SK-N-SH (cell line): ENCODE measurements around the gene CDSN.

Experiments used
- CTCF ChIP-seq: fragments of 200-600 bp; sonication (generic); IDR thresholded peaks from 2 replicates; pipeline ENCODE4 v1.6.1; 2017; ENCODE audit warnings: antibody characterized with exemption, mild to moderate bottlenecking, moderate library complexity
- EP300 ChIP-seq, 2 experiments: IDR thresholded peaks; 2 replicates each; pipeline versions ENCODE4 v1.4.0 to v1.6.1; 2012; ENCODE audit warnings: borderline replicate concordance in 1 of 2, low read depth in 1 of 2, low read length in 1 of 2
- FOSL2 ChIP-seq: IDR thresholded peaks from 2 replicates; pipeline ENCODE4 v1.4.0; 2012; ENCODE audit warnings: low read depth, mild to moderate bottlenecking, moderate library complexity, borderline replicate concordance
- MAX ChIP-seq: IDR thresholded peaks from 2 replicates; pipeline ENCODE4 v1.4.0; 2012; ENCODE audit warnings: low read depth
- RAD21 ChIP-seq: IDR thresholded peaks from 2 replicates; pipeline ENCODE4 v1.6.1; 2012; ENCODE audit warnings: mild to moderate bottlenecking, low read length
- RCOR1 ChIP-seq: fragments of 150-350 bp; IDR thresholded peaks from 2 replicates; pipeline ENCODE4 v1.6.1; 2017; ENCODE audit warnings: antibody characterized with exemption, low read length
- REST ChIP-seq: IDR thresholded peaks from 2 replicates; pipeline ENCODE4 v1.6.1; 2012; ENCODE audit warnings: mild to moderate bottlenecking, low read depth, low read length, moderate library complexity
- TEAD4 ChIP-seq: IDR thresholded peaks from 2 replicates; pipeline ENCODE4 v1.4.0; 2012; ENCODE audit warnings: mild to moderate bottlenecking, borderline replicate concordance; ENCODE audit not compliant: insufficient read depth
- USF2 ChIP-seq: fragments of 150-350 bp; IDR thresholded peaks from 2 replicates; pipeline ENCODE4 v1.6.1; 2017; ENCODE audit warnings: antibody characterized with exemption, low read length, low read depth, borderline replicate concordance

GRCh38 chr6:31129130-31129529 lies 8.9 kb upstream of the CDSN start:
- no peak for TF ChIP-seq EP300 (IDR thresholded peaks at IDR 0.05; ENCODE audit: borderline replicate concordance in 1 of 2, low read depth in 1 of 2, low read length in 1 of 2)
- no peak for TF ChIP-seq CTCF
- TF ChIP-seq USF2 = no peak
- TF ChIP-seq RAD21 = no peak
- TF ChIP-seq MAX = no peak
- TF ChIP-seq TEAD4 = no peak
- TF ChIP-seq RCOR1 = no peak
- no peak for TF ChIP-seq FOSL2
- TF ChIP-seq REST = no peak
